ENCODE measurements around the gene C1RL.

C1RL gene

GRCh38 chr12:7136676-7137075, 27.7 kb upstream of the C1RL start:
- no peak for DNase-seq

GRCh38 chr12:7136071-7136470, 27.1 kb upstream of the C1RL start:
- DNase-seq: no peak

- DNase-seq: peak in 1 of 2 donors; percentile 29
These were observed 25.6 kb upstream of the C1RL start for GRCh38 chr12:7134396-7135166.

GRCh38 chr12:7131502-7131866, 22.5 kb upstream of the C1RL start:
- DNase-seq: no peak

- DNase-seq: no peak
These were observed 21.9 kb upstream of the C1RL start for GRCh38 chr12:7130701-7131501.

- DNase-seq: peak; percentile 35 to 44
These were observed 21.1 kb upstream of the C1RL start, which contains the start of gene CLSTN3 for GRCh38 chr12:7129872-7130691. CLSTN3 (plus strand) TSS chr12:7130371; CDS start chr12:7130649, 278 bp downstream.

- DNase-seq: no peak
These were observed 20.4 kb upstream of the C1RL start for GRCh38 chr12:7129287-7129871.

- DNase-seq: no peak
These were observed 19.8 kb upstream of the C1RL start, which contains the start of gene RBP5 for GRCh38 chr12:7128681-7129286. RBP5 (minus strand) TSS chr12:7128889; CDS start chr12:7128775, 114 bp downstream.

- DNase-seq: no peak
These were observed 19.1 kb upstream of the C1RL start for GRCh38 chr12:7127916-7128626.

GRCh38 chr12:7125632-7126227, 16.7 kb upstream of the C1RL start:
- DNase-seq: no peak

GRCh38 chr12:7123806-7124522, 14.9 kb upstream of the C1RL start:
- DNase-seq: no peak

GRCh38 chr12:7122811-7123769, 14.1 kb upstream of the C1RL start:
- DNase-seq: no peak

- DNase-seq: no peak
These were observed 12.3 kb upstream of the C1RL start for GRCh38 chr12:7121324-7121723.

- no peak for DNase-seq
These were observed 11.2 kb upstream of the C1RL start for GRCh38 chr12:7120166-7120565.

GRCh38 chr12:7118881-7119280, 9.9 kb upstream of the C1RL start:
- DNase-seq: peak; percentile 19 to 38

GRCh38 chr12:7117670-7118069, 8.7 kb upstream of the C1RL start:
- DNase-seq: no peak

- DNase-seq: no peak
These were observed 7.9 kb upstream of the C1RL start for GRCh38 chr12:7116916-7117315.

GRCh38 chr12:7116196-7116595, 7.2 kb upstream of the C1RL start:
- DNase-seq: no peak

- no peak for DNase-seq
These were observed 5.8 kb upstream of the C1RL start for GRCh38 chr12:7114851-7115250.
